H9 (cell line): Measurements from ENCODE around the gene BRAT1. TPM values are rescaled to one million over a fixed set of nuclear protein-coding genes. Genes with fewer than 3 reads are reported as not detected.
"Not testable (repeated sequence)": the region's sequence is repeated elsewhere in the genome, so short reads cannot be mapped to it uniquely, and the experiment has no call there.

ENCODE experiments used
- DNase-seq: peaks from one replicate; pipeline ENCODE4 v3.0.0-alpha.2; 2017
- H2AFZ ChIP-seq: one replicate; pipeline ENCODE4 v1.6.1; 2013; ENCODE audit warnings: mild to moderate bottlenecking, low read length, control low read depth, moderate library complexity
- H2AK5ac ChIP-seq: 2 replicates; pipeline ENCODE4 v1.6.1; 2013; ENCODE audit warnings: low read length, control low read depth, mixed read lengths; ENCODE audit not compliant: insufficient read length
- H2BK120ac ChIP-seq: one replicate; pipeline ENCODE4 v1.6.1; 2013; ENCODE audit warnings: low read depth, mild to moderate bottlenecking, low read length, control low read depth, inconsistent platforms; ENCODE audit not compliant: poor library complexity, severe bottlenecking
- H2BK12ac ChIP-seq: 2 replicates; pipeline ENCODE4 v1.6.1; 2013; ENCODE audit warnings: low read length, control low read depth, mixed read lengths, low read depth; ENCODE audit not compliant: insufficient read length
- H2BK15ac ChIP-seq: 2 replicates; pipeline ENCODE4 v1.6.1; 2013; ENCODE audit warnings: low read depth, low read length, control low read depth
- H2BK20ac ChIP-seq: one replicate; pipeline ENCODE4 v1.6.1; 2013; ENCODE audit warnings: low read depth, mild to moderate bottlenecking, low read length, control low read depth, inconsistent platforms; ENCODE audit not compliant: poor library complexity, severe bottlenecking
- H2BK5ac ChIP-seq: 2 replicates; pipeline ENCODE4 v1.6.1; 2013; ENCODE audit warnings: low read length, control low read depth, mixed read lengths; ENCODE audit not compliant: insufficient read length
- H3K14ac ChIP-seq: 2 replicates; pipeline ENCODE4 v1.6.1; 2013; ENCODE audit warnings: low read length, control low read depth; ENCODE audit not compliant: insufficient read depth
- H3K18ac ChIP-seq: 2 replicates; pipeline ENCODE4 v1.6.1; 2013; ENCODE audit warnings: low read depth, mild to moderate bottlenecking, mixed read lengths, low read length, control low read depth; ENCODE audit not compliant: insufficient read length
- H3K23ac ChIP-seq: 2 replicates; pipeline ENCODE4 v1.6.1; 2013; ENCODE audit warnings: low read length, control low read depth, mixed read lengths, low read depth; ENCODE audit not compliant: insufficient read length
- H3K23me2 ChIP-seq: 2 replicates; pipeline ENCODE4 v1.6.1; 2013; ENCODE audit warnings: low read depth, mild to moderate bottlenecking, mixed read lengths, low read length, control low read depth; ENCODE audit not compliant: insufficient read length, poor library complexity, severe bottlenecking
- H3K27ac ChIP-seq: 2 replicates; pipeline ENCODE4 v1.5.1; 2013; ENCODE audit warnings: low read length, control low read depth, mixed read lengths, low read depth; ENCODE audit not compliant: insufficient read length
- H3K27me3 ChIP-seq: 2 replicates; pipeline ENCODE4 v1.6.1; 2013; ENCODE audit warnings: low read length, control low read depth, inconsistent platforms; ENCODE audit not compliant: insufficient read depth
- H3K4ac ChIP-seq: 2 replicates; pipeline ENCODE4 v1.6.1; 2013; ENCODE audit warnings: low read depth, mild to moderate bottlenecking, control low read depth, inconsistent platforms, low read length, moderate library complexity
- H3K4me1 ChIP-seq: 2 replicates; pipeline ENCODE4 v1.6.1; 2013; ENCODE audit warnings: low read length, control low read depth, inconsistent platforms; ENCODE audit not compliant: insufficient read depth
- H3K4me2 ChIP-seq: 2 replicates; pipeline ENCODE4 v1.6.1; 2013; ENCODE audit warnings: low read length, control low read depth, mixed read lengths; ENCODE audit not compliant: insufficient read length, insufficient read depth
- H3K56ac ChIP-seq: 2 replicates; pipeline ENCODE4 v1.6.1; 2013; ENCODE audit warnings: low read depth, mild to moderate bottlenecking, mixed read lengths, low read length, control low read depth; ENCODE audit not compliant: insufficient read length
- H3K79me1 ChIP-seq: 2 replicates; pipeline ENCODE4 v1.6.1; 2013; ENCODE audit warnings: low read depth, mild to moderate bottlenecking, moderate library complexity, low read length, control low read depth, inconsistent platforms; ENCODE audit not compliant: insufficient read depth, poor library complexity, severe bottlenecking
- H3K79me2 ChIP-seq: 2 replicates; pipeline ENCODE4 v1.6.1; 2013; ENCODE audit warnings: low read length, control low read depth, inconsistent platforms; ENCODE audit not compliant: insufficient read depth
- H3K9ac ChIP-seq: 2 replicates; pipeline ENCODE4 v1.6.1; 2013; ENCODE audit warnings: low read length, control low read depth, mixed read lengths; ENCODE audit not compliant: insufficient read length; ENCODE audit errors: extremely low read depth
- H3K9me3 ChIP-seq: one replicate; pipeline ENCODE4 v1.6.1; 2013; ENCODE audit warnings: low read depth, low read length, inconsistent platforms; ENCODE audit not compliant: control insufficient read depth
- H3T11ph ChIP-seq: one replicate; pipeline ENCODE4 v1.6.1; 2013; ENCODE audit warnings: mild to moderate bottlenecking, low read length, control low read depth, inconsistent platforms
- H4K20me1 ChIP-seq: one replicate; pipeline ENCODE4 v1.6.1; 2013; ENCODE audit not compliant: control insufficient read depth, insufficient read length, insufficient read depth
- H4K5ac ChIP-seq: 2 replicates; pipeline ENCODE4 v1.6.1; 2013; ENCODE audit warnings: low read depth, mild to moderate bottlenecking, mixed read lengths, low read length, control low read depth; ENCODE audit not compliant: insufficient read length
- H4K8ac ChIP-seq: replicated peaks from 2 replicates; pipeline ENCODE4 v1.6.1; 2013; ENCODE audit warnings: low read length, control low read depth, mixed read lengths, low read depth; ENCODE audit not compliant: insufficient read length
- H4K91ac ChIP-seq: 2 replicates; pipeline ENCODE4 v1.6.1; 2013; ENCODE audit warnings: low read depth, mild to moderate bottlenecking, moderate library complexity, mixed read lengths, low read length, control low read depth; ENCODE audit not compliant: insufficient read length
- H3K27ac Mint-ChIP-seq, 3 experiments: 2 replicates in 2 of 3; 3 replicates in 1 of 3; pipeline ENCODE4 v1.8.0; 2020 to 2021; ENCODE audit warnings: mixed read lengths in 3 of 3, mild to moderate bottlenecking in 1 of 3, moderate library complexity in 1 of 3
- H3K27me3 Mint-ChIP-seq: 2 replicates; pipeline ENCODE4 v1.8.0; 2021; ENCODE audit warnings: low read depth, mild to moderate bottlenecking, moderate library complexity, mixed read lengths
- H3K36me3 Mint-ChIP-seq, 3 experiments: 2 replicates in 2 of 3; 3 replicates in 1 of 3; pipeline ENCODE4 v1.8.0; 2020 to 2021; ENCODE audit warnings: low read depth in 3 of 3, mixed read lengths in 3 of 3; ENCODE audit not compliant: insufficient read depth in 1 of 3
- H3K4me1 Mint-ChIP-seq, 2 experiments: 2 replicates each; pipeline ENCODE4 v1.8.0; 2020; ENCODE audit warnings: mixed read lengths in 2 of 2
- H3K4me3 Mint-ChIP-seq, 2 experiments: 2 replicates in 1 of 2; 3 replicates in 1 of 2; pipeline ENCODE4 v1.8.0; 2020 to 2021; ENCODE audit warnings: mild to moderate bottlenecking in 2 of 2, mixed read lengths in 2 of 2, moderate library complexity in 1 of 2
- H3K9me3 Mint-ChIP-seq, 2 experiments: 2 replicates in 1 of 2; 3 replicates in 1 of 2; pipeline ENCODE4 v1.8.0; 2020; ENCODE audit warnings: mild to moderate bottlenecking in 2 of 2, mixed read lengths in 2 of 2, moderate library complexity in 1 of 2
- WGBS: extraction: QIAGEN DNeasy Blood & Tissue Kit; methylation state at CpG from one replicate; pipeline ENCODE4 v1.1.7; 2013; ENCODE audit warnings: missing lambda C conversion rate, low lambda C conversion rate, mixed read lengths; ENCODE audit not compliant: insufficient read length; ENCODE audit errors: extremely low coverage; 5-methylcytosine and 5-hydroxymethylcytosine counted together
- total RNA-seq: library from RNA; stranded (reverse); gene quantifications from 2 replicates; pipeline ENCODE4 v1.2.1, GENCODE V29; 2021

The BRAT1 gene
- total RNA-seq, 1 experiment from 2014 or later = 41.2 TPM

GRCh38 chr7:2534214-2534613 is 21.1 kb downstream of the BRAT1 start:
- H3K9me3 Mint-ChIP-seq, DNase-seq, H3K56ac ChIP-seq: not testable (repeated sequence)

GRCh38 chr7:2533566-2533965 is 21.8 kb downstream of the BRAT1 start:
- H3K4me2 ChIP-seq, H2AK5ac ChIP-seq, H4K8ac ChIP-seq, H2BK5ac ChIP-seq, H3K14ac ChIP-seq, H3K4me3 Mint-ChIP-seq, H3K23me2 ChIP-seq, H2BK15ac ChIP-seq, H4K20me1 ChIP-seq, H3K36me3 Mint-ChIP-seq, H3K27ac ChIP-seq, H3K9me3 ChIP-seq, H3K27ac Mint-ChIP-seq, H3K4me1 Mint-ChIP-seq, H2BK20ac ChIP-seq, H3K18ac ChIP-seq, H3T11ph ChIP-seq, H3K4me1 ChIP-seq, DNase-seq, H4K5ac ChIP-seq, H2AFZ ChIP-seq, H3K79me1 ChIP-seq, H3K56ac ChIP-seq, H2BK12ac ChIP-seq, H3K27me3 ChIP-seq, H2BK120ac ChIP-seq, H3K9ac ChIP-seq, H3K27me3 Mint-ChIP-seq, H4K91ac ChIP-seq, H3K23ac ChIP-seq, H3K79me2 ChIP-seq, H3K4ac ChIP-seq, H3K9me3 Mint-ChIP-seq: not testable (repeated sequence)
- WGBS = no CpG with 5 or more reads among the region's 8 CpGs

More at GRCh38 chr7:2534214-2534613, 21.1 kb downstream of the BRAT1 start:
- H3K18ac ChIP-seq, H3K14ac ChIP-seq, H3K79me2 ChIP-seq, H2AK5ac ChIP-seq, H3K4me1 Mint-ChIP-seq, H4K20me1 ChIP-seq, H2BK5ac ChIP-seq, H3K27me3 ChIP-seq, H3K23ac ChIP-seq, H3K27ac ChIP-seq, H3T11ph ChIP-seq, H3K79me1 ChIP-seq, H3K4me2 ChIP-seq, H2BK120ac ChIP-seq, H3K9me3 ChIP-seq, H2BK15ac ChIP-seq, H2BK12ac ChIP-seq, H3K4me1 ChIP-seq, H3K27ac Mint-ChIP-seq, H3K4me3 Mint-ChIP-seq, H3K4ac ChIP-seq, H3K9ac ChIP-seq, H4K8ac ChIP-seq, H3K27me3 Mint-ChIP-seq, H2AFZ ChIP-seq, H3K23me2 ChIP-seq, H2BK20ac ChIP-seq, H4K91ac ChIP-seq, H4K5ac ChIP-seq: not testable (repeated sequence)
- WGBS = no CpG with 5 or more reads among the region's 34 CpGs
- H3K36me3 Mint-ChIP-seq = peaks cover 4 to 13% (median 10%) of the 10 kb centered on the region in 3 experiments; a peak in 5 of 7 replicates
